ENCODE results near the gene MAP3K19.
"Not testable (repeated sequence)": the region's sequence is repeated elsewhere in the genome, so short reads cannot be mapped to it uniquely, and the experiment has no call there.

MAP3K19 gene

DNA sequence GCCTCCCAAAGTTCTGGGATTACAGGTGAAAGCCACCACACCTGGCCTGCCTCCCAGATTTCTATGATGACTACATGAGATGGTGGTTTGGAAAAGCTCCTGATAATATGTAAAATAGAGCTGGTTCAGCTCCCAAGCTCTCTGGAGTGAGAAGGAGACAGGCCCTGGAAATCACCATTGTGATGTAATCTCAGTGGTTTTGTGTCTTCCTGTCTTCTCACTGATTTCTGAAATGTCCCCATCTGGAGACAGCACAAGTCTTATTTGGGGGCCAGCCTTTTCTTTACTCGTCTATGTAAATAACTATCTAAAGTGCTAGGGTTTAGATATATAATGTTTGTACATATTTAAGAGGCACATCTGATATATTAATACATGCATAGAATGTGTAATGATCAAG, 64.6 kb downstream of the MAP3K19 start:
- POLR2A ChIA-PET, result no interaction called here
- DNase-seq (ENCODE audit: extremely low spot score), result no peak
- TF ChIP-seq LEF1 (IDR thresholded peaks at IDR 0.05; ENCODE audit: borderline replicate concordance) (no peak), CTBP1 (IDR thresholded peaks at IDR 0.05; ENCODE audit: borderline replicate concordance) (no peak), SUZ12 (IDR thresholded peaks at IDR 0.05) (no peak), FOXK2 (IDR thresholded peaks at IDR 0.05) (no peak), FOXM1 (IDR thresholded peaks at IDR 0.05; ENCODE audit: borderline replicate concordance) (no peak), TARDBP (IDR thresholded peaks at IDR 0.05) (no peak), BHLHE40 (IDR thresholded peaks at IDR 0.05; ENCODE audit: borderline replicate concordance) (no peak), HDGF (IDR thresholded peaks at IDR 0.05; ENCODE audit: borderline replicate concordance) (no peak), SP1 (IDR thresholded peaks at IDR 0.05) (no peak), NFRKB (IDR thresholded peaks at IDR 0.05) (no peak), ARNT (IDR thresholded peaks at IDR 0.05) (no peak), ELF4 (IDR thresholded peaks at IDR 0.05) (no peak), FOXA1 (IDR thresholded peaks at IDR 0.05) (no peak), L3MBTL2 (conservative IDR thresholded peaks at IDR 0.05) (no peak)
- TF ChIP-seq, protein P1, sequence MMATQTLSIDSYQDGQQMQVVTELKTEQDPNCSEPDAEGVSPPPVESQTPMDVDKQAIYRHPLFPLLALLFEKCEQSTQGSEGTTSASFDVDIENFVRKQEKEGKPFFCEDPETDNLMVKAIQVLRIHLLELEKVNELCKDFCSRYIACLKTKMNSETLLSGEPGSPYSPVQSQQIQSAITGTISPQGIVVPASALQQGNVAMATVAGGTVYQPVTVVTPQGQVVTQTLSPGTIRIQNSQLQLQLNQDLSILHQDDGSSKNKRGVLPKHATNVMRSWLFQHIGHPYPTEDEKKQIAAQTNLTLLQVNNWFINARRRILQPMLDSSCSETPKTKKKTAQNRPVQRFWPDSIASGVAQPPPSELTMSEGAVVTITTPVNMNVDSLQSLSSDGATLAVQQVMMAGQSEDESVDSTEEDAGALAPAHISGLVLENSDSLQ (IDR thresholded peaks at IDR 0.05), result no peak
- CTCF ChIA-PET, result no interaction called here

DNA sequence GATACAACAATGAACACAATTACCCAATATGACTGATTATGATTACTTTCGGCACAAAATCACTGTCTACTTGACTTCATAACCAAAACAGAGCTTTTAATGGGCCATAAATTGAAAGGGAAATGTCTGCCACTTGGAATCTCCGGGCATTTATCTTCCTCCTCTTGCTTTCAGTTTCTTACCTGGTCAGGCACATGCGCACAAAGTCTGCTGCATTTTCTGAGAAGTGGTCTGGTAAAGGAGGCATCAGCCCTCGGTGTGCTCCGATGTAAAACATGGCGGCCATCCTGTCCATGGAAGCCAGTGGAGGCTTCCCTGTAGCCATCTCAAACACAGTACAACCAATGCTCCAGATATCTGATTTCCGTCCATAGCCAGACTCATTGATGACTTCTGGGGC, 66.6 kb downstream of the MAP3K19 start:
- DNase-seq (ENCODE audit: extremely low spot score), result no peak
- TF ChIP-seq SP1 (IDR thresholded peaks at IDR 0.05) (no peak), NFRKB (IDR thresholded peaks at IDR 0.05) (no peak), FOXK2 (IDR thresholded peaks at IDR 0.05) (no peak), ZNF384 (IDR thresholded peaks at IDR 0.05) (no peak), HDGF (IDR thresholded peaks at IDR 0.05; ENCODE audit: borderline replicate concordance) (no peak), SUZ12 (IDR thresholded peaks at IDR 0.05) (no peak), TARDBP (IDR thresholded peaks at IDR 0.05) (no peak), ELF4 (IDR thresholded peaks at IDR 0.05) (no peak), LEF1 (IDR thresholded peaks at IDR 0.05; ENCODE audit: borderline replicate concordance) (no peak), CTBP1 (IDR thresholded peaks at IDR 0.05; ENCODE audit: borderline replicate concordance) (no peak)
- TF ChIP-seq, protein P1 (IDR thresholded peaks at IDR 0.05), result no peak
- ChIA-PET CTCF (no interaction called here), POLR2A (no interaction called here)

DNA sequence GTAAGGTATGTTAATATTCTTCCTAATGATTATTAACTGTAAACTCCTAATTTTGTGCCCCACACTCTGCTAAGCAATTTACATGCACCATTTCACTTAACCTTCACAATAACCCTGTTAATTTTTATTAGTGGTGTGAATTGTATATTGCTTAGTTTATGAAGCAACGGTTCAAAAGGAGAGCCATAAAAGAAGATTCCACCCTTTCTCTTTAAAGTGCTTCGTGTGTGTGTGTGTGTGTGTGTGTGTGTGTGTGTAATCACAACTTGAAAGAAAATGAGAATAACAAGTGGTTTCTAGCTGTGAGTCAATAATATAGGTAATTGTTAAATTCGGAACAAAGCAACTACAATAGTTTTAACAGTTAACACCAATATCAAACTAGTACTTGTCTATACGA, 68.0 kb downstream of the MAP3K19 start:
- no peak for DNase-seq (ENCODE audit: extremely low spot score)
- ChIA-PET POLR2A (no interaction called here), CTCF (no interaction called here)
- TF ChIP-seq CTBP1 (IDR thresholded peaks at IDR 0.05; ENCODE audit: borderline replicate concordance) (no peak), ARNT (IDR thresholded peaks at IDR 0.05) (no peak), LEF1 (IDR thresholded peaks at IDR 0.05; ENCODE audit: borderline replicate concordance) (no peak), SP1 (IDR thresholded peaks at IDR 0.05) (no peak), ZNF384 (IDR thresholded peaks at IDR 0.05) (no peak), ELF4 (IDR thresholded peaks at IDR 0.05) (no peak), NFRKB (IDR thresholded peaks at IDR 0.05) (no peak), BHLHE40 (IDR thresholded peaks at IDR 0.05; ENCODE audit: borderline replicate concordance) (no peak), TARDBP (IDR thresholded peaks at IDR 0.05) (no peak), HDGF (IDR thresholded peaks at IDR 0.05; ENCODE audit: borderline replicate concordance) (no peak), SUZ12 (IDR thresholded peaks at IDR 0.05) (no peak)
- TF ChIP-seq, protein P1 (IDR thresholded peaks at IDR 0.05), result no peak

DNA sequence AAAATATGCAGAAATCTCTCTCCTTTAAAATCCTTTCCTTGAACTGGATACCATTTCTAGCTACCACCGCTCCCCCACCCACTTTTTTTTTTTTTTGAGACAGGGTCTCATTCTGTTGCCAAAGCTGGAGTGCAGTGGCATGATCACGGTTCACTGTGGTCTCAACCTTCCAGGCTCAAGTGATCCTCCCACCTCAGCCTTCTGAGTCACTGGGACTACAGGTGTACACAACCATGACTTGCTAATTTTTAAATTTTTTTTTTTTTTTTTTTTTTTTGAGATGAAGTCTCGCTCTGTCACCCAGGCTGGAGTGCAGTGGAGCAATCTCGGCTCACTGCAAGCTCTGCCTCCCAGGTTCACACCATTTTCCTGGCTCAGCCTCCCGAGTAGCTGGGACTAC, 70.1 kb downstream of the MAP3K19 start:
- POLR2A ChIA-PET; DNase-seq (ENCODE audit: extremely low spot score): not testable (repeated sequence)
- CTCF ChIA-PET, result interaction anchor here (0.6 kb wide), 1 partner anchor 21 kb away, joined by 7 read pairs; no protein-coding TSS in a partner anchor

DNA sequence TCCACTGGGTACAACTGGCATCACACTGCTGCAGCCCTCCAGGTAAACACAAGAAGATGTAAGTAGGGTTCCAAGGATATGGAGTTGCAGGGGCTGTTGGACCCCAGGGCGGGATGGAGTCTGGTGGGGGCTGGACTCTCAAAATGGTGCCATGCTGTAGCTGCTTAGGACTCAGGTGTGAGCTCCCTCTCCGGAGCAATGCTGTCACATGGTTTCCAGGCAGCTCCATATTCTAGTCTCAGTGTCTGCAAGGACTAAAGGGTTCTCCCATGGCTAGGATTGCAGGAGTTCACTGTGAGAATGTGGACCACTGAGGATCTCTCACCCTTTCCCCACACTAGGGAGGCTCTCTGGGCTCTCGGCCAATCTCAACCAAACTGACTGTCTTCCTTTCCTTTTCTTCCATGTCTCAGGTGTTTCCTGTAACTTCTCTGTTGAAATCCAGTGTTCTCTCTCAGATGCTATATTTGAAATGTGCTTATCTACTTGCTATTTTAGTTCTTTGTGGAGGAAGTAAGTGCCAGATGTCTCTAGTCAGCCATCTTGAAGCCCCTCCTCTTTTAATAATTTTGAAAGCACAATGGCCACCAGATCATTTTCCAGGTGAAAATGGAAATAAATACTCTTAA, 71.1 kb downstream of the MAP3K19 start:
- DNase-seq (ENCODE audit: extremely low spot score), result no peak
- ChIA-PET CTCF (no interaction called here), POLR2A (no interaction called here)
- TF ChIP-seq CTBP1 (IDR thresholded peaks at IDR 0.05; ENCODE audit: borderline replicate concordance), result no peak
- TF ChIP-seq FOXK2 (IDR thresholded peaks at IDR 0.05), result no peak
- no peak for TF ChIP-seq LEF1 (IDR thresholded peaks at IDR 0.05; ENCODE audit: borderline replicate concordance)
- TF ChIP-seq BHLHE40 (IDR thresholded peaks at IDR 0.05; ENCODE audit: borderline replicate concordance), result no peak
- TF ChIP-seq ZNF384 (IDR thresholded peaks at IDR 0.05), result no peak
- no peak for TF ChIP-seq FOXM1 (IDR thresholded peaks at IDR 0.05; ENCODE audit: borderline replicate concordance)
- TF ChIP-seq ARNT (IDR thresholded peaks at IDR 0.05), result no peak
- TF ChIP-seq SUZ12 (IDR thresholded peaks at IDR 0.05), result no peak
- no peak for TF ChIP-seq L3MBTL2 (conservative IDR thresholded peaks at IDR 0.05)
- no peak for TF ChIP-seq SP1 (IDR thresholded peaks at IDR 0.05)
- TF ChIP-seq TARDBP (IDR thresholded peaks at IDR 0.05), result no peak
- TF ChIP-seq NFRKB (IDR thresholded peaks at IDR 0.05), result no peak
- TF ChIP-seq ELF4 (IDR thresholded peaks at IDR 0.05), result no peak
- TF ChIP-seq, protein P1 (IDR thresholded peaks at IDR 0.05), result no peak
- TF ChIP-seq FOXA1 (IDR thresholded peaks at IDR 0.05), result no peak
- no peak for TF ChIP-seq HDGF (IDR thresholded peaks at IDR 0.05; ENCODE audit: borderline replicate concordance)
